Subcutaneous adipose tissue (tissue), 4 donors: ENCODE results near the gene HPS6. TPM values are rescaled to one million over a fixed set of nuclear protein-coding genes. Genes with fewer than 3 reads are reported as not detected.

Experiments
- CTCF ChIP-seq: fragments of 450-650 bp; IDR thresholded peaks from one replicate; pipeline ENCODE4 v1.5.1; 2016; ENCODE audit warnings: low read depth, mild to moderate bottlenecking, control low read depth, antibody characterized with exemption, moderate library complexity
- total RNA-seq, 4 donors: library from RNA; depleted of rRNA; stranded (reverse); fragments of >200 nt; gene quantifications; one replicate each; pipeline ENCODE4 v1.1.0, GENCODE V29; 2016

HPS6 gene
- total RNA-seq, 4 donors from 2014 or later = 7.2 to 27.9 (median 16.7) TPM

GRCh38 chr10:102065561-102066398 lies 631 bp downstream of the HPS6 start:
- TF ChIP-seq CTCF = no peak

- no peak for TF ChIP-seq CTCF
Measured at GRCh38 chr10:102066399-102067088, 1.4 kb downstream of the HPS6 start.

GRCh38 chr10:102067091-102067916 lies 2.2 kb downstream of the HPS6 start:
- TF ChIP-seq CTCF = no peak

GRCh38 chr10:102068216-102068615 lies 3.1 kb downstream of the HPS6 start:
- no peak for TF ChIP-seq CTCF

GRCh38 chr10:102069071-102069470 lies 3.9 kb downstream of the HPS6 start:
- no peak for TF ChIP-seq CTCF

- no peak for TF ChIP-seq CTCF
Measured at GRCh38 chr10:102072673-102073527, 7.8 kb downstream of the HPS6 start.
